Measurements from ENCODE around the gene COL27A1.
"Not testable (repeated sequence)": the region's sequence is repeated elsewhere in the genome, so short reads cannot be mapped to it uniquely, and the experiment has no call there.

COL27A1 gene

DNA sequence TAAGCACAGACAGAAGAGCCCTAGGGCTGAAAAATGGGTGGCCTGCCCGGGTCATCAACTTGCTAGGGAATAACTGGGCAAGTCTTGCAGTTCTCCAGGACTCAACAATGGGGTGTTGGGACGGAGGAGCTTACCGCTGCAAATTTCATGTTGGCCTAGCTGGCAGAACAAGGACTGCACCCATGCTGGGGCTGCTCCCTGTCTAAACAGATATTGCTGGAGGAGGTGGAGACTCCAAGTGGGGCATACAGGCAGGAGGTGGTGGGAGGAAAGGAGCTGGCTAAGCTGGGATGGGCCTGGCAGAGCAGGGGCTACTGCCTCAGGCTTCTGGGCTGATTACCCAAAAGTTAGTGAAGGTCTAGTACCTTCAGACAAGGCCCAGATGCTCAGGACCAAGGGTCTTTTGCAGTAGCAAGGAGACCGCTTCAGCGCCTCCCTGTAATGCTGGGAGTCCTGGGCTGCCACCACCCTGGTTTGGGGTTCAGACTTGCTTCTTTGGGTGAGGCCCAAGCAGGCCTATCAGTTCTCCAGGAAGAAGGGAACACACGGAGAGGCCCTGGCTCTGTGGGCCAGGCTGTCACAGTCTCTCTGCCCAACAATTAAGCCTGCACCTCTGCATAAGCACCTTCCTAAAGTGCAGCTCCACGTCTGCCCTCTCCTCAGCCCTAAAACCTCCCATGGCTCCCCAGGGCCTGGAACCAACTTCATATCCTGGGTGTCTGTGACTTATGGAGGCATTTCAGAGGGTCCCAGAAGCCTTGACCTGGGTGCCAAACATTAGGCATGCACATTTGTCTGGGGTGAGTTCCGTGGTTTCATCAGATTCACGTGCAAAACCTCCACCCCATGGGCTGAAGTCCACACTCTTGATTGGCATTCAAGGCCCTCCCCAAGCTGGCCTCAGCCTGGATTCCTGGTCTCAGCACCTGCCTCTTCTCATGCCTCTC is 32.0 kb upstream of the COL27A1 start:
- DNase-seq (ENCODE audit: low read depth in 2 of 2): no peak

DNA sequence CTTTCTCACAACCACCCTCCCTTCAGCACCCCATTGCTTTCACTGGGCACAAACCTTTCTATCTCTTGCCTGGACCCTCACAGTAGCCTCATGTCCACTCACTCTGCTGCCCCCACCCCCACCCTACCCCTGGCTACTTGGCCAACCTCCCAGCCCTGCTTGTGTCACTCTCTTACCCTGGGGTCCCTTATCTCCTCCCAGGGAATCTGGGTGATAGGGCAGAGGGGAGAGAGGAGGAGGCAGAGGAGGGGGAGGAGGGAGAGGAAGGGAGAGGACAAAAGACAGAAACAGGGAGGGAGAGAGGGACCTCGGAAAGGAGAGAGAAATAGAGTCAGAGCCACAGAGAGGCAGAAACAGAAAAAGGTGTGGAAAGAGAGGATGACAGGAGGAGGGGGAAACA is 31.2 kb upstream of the COL27A1 start:
- DNase-seq (ENCODE audit: low read depth in 2 of 2): no peak

GRCh38 chr9:114124666-114125475 is 30.5 kb upstream of the COL27A1 start:
- no peak for DNase-seq (ENCODE audit: low read depth in 2 of 2)

DNA sequence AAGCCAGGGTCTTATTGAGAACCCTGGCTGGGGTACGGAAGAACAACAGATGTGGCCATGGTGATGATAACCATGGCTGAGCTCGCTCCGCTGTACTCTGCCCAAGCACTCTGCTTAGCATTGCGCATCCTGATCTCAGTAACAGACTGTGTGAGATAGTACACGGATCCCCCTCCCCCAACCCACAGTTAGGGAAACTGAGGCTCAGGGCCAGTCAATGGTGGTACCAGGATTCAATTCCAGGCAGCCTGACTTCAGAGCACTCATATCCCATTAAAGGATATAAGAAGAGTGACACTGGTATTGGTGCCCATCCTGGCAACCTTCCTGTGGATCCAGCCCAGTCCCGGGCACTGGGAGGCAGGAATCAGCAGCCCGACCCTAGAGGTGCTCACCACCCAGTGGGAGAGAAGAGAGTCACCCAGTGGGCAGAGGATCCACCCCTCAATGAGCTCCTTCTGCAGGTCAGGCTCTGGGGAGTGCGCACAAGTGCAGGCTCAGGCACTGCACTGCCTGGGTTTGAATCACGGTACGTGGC is 29.8 kb upstream of the COL27A1 start:
- no peak for DNase-seq (ENCODE audit: low read depth in 2 of 2)

DNA sequence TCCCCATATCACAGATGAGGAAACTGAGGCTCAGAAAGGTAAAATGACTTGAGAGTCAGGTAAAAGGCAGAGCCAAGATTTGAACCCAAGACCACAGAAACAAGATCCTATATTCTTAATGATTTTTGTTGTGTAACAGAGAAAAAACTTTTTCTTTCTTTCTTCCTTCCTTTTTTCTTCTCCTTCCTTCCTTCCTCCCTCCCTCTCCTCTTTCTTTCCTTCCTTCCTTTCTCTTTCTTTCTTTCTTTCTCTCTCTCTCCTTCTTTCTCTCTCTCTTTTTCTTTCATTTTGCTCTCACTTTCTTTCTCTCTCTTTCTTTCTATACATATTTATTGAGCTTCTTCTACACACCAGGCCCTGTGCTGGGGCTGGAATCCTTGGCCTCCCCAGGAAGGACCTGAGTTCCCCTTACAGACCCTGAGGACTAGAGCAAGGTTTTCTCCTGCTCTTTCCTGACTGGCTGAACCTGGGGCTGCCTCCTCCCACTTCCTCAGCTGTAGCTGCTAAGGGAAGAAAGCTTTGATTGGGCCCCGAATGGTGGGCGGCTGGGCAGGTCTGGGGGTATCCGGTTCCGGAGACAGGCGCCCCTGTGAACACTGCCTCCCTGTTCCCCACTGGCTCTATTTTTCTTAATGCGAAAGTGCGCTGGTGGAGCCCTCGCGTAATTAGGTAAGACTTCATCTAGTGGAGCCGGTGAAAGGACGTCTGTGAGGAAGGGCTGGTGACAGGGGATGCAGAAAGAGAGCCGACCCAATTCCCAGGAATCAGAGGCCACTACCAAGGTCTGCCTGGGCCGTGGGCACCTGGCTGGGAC is 28.9 kb upstream of the COL27A1 start:
- DNase-seq (ENCODE audit: low read depth in 2 of 2): no peak

- DNase-seq (ENCODE audit: low read depth in 2 of 2): not testable (repeated sequence)
Measured at GRCh38 chr9:114128759-114129158, 26.6 kb upstream of the COL27A1 start.

GRCh38 chr9:114130141-114130540 is 25.2 kb upstream of the COL27A1 start:
- no peak for DNase-seq (ENCODE audit: low read depth in 2 of 2)

DNA sequence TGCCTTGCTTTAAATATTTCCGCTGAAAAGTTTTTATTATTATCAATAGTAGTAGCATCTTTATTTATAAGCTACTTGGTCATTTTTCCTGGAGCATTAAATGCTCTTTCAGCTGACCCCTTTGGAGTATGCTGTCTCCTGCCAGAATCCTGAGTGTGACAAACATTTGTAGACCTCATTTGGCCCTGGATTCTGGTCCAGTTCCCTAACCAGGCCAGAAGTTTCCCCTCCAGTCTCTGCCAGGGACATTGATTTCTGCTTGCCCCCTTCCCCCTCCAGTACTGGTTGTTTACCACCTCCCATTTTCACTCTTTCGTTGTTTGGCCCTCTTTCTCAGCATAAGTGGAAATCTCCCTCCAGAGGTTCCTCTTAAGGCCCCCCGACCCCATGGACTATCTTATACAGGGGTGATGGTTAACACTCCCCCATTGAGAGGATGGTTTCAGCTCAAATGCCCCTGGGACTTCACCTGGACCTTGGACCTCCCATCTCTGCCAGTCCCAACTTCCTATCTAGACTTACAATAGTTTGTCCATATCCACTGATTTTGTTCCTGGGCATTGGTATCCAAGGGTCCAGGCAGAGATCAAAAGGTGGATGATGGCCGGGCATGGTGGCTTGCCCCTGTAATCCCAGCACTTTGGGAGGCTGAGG is 24.6 kb upstream of the COL27A1 start:
- DNase-seq (ENCODE audit: low read depth in 2 of 2): no peak

DNA sequence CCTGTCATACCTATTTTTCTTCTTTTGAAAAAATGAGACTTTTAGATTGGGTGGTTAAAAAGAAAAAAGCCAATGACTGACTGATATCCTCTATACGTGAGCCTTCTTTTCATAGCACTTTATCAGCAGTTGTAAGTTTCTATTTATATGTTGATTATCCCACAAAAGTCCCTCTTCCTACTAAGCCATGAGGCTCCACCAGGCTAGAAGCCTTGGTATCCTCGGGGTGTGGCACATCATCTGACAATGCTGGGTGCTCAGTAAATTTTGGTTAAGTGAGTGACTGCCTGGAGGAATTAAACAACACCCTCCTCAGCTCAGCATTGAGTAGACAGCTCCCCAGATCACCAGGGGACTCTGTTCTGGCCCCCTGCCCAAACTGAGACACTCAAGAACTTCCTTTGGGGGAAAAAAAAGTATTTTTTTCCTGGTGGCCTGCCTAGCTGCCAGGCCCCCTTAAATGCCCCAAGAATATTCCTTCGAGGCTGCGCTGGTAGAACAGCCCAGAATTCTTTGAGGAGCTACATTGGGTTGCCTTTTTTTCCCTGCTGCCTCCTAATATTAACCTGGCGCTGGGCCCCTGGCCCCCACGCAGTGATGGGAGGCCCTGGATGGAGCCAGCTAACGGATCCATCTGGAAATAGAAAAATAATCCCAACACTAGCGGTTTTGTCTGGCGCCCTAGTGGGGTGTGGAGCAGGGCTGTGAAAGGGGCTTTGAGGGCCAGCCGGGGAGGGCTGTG is 23.4 kb upstream of the COL27A1 start:
- no peak for DNase-seq (ENCODE audit: low read depth in 2 of 2)

DNA sequence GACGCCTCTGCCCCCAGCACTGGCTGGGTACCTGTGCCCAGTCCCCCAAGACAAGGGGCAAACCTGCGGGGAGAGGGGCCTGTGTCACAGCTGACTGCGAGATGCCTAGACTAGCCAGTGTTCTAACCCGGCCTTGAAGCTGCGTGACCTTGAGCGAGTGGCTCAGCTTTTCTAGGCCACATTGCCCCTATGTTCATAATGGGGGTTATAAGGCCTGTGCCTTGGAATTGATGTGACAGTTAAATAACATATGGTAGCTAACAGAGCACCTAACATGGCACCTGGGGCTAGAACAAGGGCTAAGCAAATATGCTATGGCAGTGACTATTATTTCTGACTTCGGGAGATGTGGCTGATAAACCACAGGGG is 22.8 kb upstream of the COL27A1 start:
- DNase-seq (ENCODE audit: low read depth in 2 of 2): no peak

DNA sequence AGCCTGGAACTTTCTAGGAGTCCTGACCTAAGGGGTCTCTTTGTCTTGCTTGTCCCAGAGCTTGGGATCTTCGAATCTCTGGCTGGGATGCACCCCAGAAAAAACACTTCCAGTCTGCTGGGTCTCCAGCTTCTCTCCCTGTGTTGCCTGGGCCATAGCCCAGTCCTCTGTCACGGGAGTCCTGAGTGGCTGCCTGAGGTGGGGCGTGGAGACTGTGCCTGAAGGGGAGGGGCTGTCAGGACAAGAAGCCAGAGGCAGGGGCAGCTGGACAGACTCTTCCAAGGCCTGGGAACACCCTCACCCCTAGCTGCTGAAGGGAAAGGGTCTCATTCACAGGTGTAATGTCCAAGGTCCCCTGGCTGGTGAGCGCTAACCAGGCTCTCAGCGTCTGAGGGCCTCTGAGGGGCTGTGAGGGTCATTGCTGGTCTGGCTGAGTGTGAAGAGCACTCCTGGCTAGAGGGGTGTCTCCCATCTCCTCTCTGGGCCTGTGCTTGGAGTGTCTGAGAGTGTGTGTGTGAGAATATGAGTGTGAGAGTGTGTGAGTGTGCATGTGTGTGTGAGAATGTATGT is 20.4 kb upstream of the COL27A1 start:
- no peak for DNase-seq (ENCODE audit: low read depth in 2 of 2)

- DNase-seq (ENCODE audit: low read depth in 2 of 2): no peak
Measured at GRCh38 chr9:114137831-114138230, 17.5 kb upstream of the COL27A1 start.

DNA sequence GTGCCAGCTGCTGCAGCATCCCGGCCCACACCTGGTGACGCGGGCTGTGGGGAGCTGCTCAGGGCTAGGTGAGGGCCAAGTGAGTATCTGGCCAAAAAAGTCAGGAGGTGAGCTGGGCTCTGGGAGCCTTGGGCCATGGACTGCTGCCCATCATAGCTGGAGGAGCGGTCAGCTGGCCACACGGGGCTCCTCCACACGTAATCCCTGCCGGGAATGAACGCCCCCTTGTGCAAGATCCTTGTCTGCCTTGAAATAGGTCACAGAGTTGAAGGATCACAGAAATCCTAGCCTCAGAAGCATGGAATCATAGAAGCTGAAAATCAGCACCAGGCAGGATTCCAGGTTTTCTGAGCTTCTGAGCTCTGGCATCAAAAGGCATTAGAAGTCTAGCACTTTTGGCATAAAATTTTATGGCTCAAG is 16.8 kb upstream of the COL27A1 start:
- DNase-seq (ENCODE audit: low read depth in 2 of 2): no peak

DNA sequence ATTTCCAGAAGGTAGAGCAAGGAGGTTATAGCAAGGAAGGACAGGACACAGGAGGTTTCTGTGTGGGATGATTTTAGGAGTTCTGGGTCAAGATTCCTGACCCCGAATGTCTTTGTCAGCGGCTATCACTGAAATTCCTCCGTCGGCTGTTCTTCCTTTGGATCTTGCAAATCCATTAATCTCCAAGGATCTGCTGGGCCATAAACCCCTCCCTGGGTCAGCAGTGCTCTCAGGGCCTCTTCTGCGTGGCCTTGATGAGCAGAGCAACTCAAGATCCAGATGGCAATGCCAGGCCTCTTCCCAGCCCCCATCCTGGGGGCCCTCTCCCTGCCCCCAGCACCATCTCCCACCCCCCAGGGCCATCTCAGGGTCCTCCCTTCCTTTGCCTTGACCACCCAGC is 16.3 kb upstream of the COL27A1 start:
- DNase-seq (ENCODE audit: low read depth in 2 of 2): no peak

DNA sequence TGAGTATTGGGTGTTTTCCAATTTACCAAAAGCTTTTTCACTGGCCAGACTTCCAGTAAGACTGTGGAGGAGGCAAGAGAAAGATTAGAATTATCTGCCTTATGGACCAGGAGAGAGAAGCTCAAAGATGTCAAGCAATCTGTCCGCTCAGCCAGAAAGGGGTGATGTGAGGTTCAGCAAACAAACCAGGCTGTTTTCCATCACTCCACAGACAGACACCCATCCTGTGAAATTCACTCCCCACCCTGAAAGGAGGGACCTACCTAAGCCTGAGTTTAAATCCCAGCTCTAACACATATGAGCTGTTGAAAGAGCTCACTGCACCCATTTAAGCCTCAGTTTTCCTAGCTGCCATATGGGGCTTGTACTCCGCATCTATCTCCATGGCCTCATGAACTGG is 14.9 kb upstream of the COL27A1 start:
- DNase-seq (ENCODE audit: low read depth in 2 of 2): no peak

- DNase-seq (ENCODE audit: low read depth in 2 of 2): no peak
Measured at GRCh38 chr9:114140850-114141249, 14.5 kb upstream of the COL27A1 start.

GRCh38 chr9:114141553-114142402 is 13.6 kb upstream of the COL27A1 start:
- no peak for DNase-seq (ENCODE audit: low read depth in 2 of 2)

GRCh38 chr9:114143234-114143633 is 12.1 kb upstream of the COL27A1 start:
- DNase-seq (ENCODE audit: low read depth in 2 of 2): no peak

DNA sequence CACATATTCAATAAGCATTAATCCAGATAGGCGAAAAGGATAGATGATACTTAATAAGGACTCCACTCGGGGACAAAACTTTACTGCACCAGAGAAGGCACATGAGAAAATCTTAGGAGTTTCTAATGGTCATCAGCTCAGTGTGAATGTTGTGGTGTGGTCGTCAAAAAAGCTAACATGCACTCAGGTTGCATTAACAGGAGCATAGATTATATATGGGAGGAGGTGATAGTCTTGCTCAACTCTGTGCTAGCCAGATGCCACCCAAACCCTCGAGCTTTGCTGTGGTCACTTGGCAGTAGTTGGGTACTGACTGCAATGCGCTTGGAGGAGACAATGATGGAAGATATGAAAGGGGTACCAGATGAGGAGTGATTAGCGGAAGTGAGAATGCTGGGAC is 8.6 kb upstream of the COL27A1 start:
- DNase-seq (ENCODE audit: low read depth in 2 of 2): no peak

Measured in stimulated activated CD4-positive, alpha-beta T cell treated with anti-CD3 and anti-CD28 coated beads, Interleukin-12 subunit alpha, Interleukin-12 subunit beta, amount 100 ng/mL, for 24 hours (primary cell).